Activated CD8-positive, alpha-beta memory T cell treated with anti-CD3 and anti-CD28 coated beads, Interleukin-2, amount 50 U/mL, for 1 hour (primary cell): ENCODE data around the gene CKAP2L.

Experiments
- DNase-seq: peaks from one replicate; pipeline ENCODE4 v3.0.0-alpha.2; 2020; ENCODE audit errors: extremely low read depth

Gene CKAP2L

GRCh38 chr2:112792419-112792818 lies 28.0 kb upstream of the CKAP2L start:
- DNase-seq: no peak

GRCh38 chr2:112791693-112792230 lies 27.4 kb upstream of the CKAP2L start:
- DNase-seq: no peak

- no peak for DNase-seq
Measured at GRCh38 chr2:112791019-112791418, 26.6 kb upstream of the CKAP2L start.

GRCh38 chr2:112790305-112790704 lies 25.9 kb upstream of the CKAP2L start:
- no peak for DNase-seq

- DNase-seq: no peak
Measured at GRCh38 chr2:112789186-112789585, 24.8 kb upstream of the CKAP2L start.

- DNase-seq: no peak
Measured at GRCh38 chr2:112788653-112789052, 24.2 kb upstream of the CKAP2L start.

- DNase-seq: no peak
Measured at GRCh38 chr2:112787729-112788393, 23.5 kb upstream of the CKAP2L start.

- no peak for DNase-seq
Measured at GRCh38 chr2:112787294-112787693, 22.9 kb upstream of the CKAP2L start.

- DNase-seq: no peak
Measured at GRCh38 chr2:112784199-112785189, 20.1 kb upstream of the CKAP2L start, which contains the start of gene IL1A. TSS of gene IL1A (minus strand) at chr2:112784493. CDS start at chr2:112783770, 723 bp downstream.

GRCh38 chr2:112783187-112783714 lies 18.8 kb upstream of the CKAP2L start:
- no peak for DNase-seq

GRCh38 chr2:112782234-112782799 lies 17.9 kb upstream of the CKAP2L start:
- no peak for DNase-seq

GRCh38 chr2:112779598-112779997 lies 15.2 kb upstream of the CKAP2L start:
- DNase-seq: no peak

- no peak for DNase-seq
Measured at GRCh38 chr2:112777036-112777435, 12.6 kb upstream of the CKAP2L start.

GRCh38 chr2:112776113-112776512 lies 11.7 kb upstream of the CKAP2L start:
- no peak for DNase-seq

GRCh38 chr2:112774536-112775285 lies 10.3 kb upstream of the CKAP2L start:
- DNase-seq: no peak

- no peak for DNase-seq
Measured at GRCh38 chr2:112773556-112773955, 9.1 kb upstream of the CKAP2L start.

- DNase-seq: no peak
Measured at GRCh38 chr2:112772911-112773475, 8.6 kb upstream of the CKAP2L start.

GRCh38 chr2:112772322-112772721 lies 7.9 kb upstream of the CKAP2L start:
- DNase-seq: no peak

GRCh38 chr2:112768432-112768831 lies 4.0 kb upstream of the CKAP2L start:
- no peak for DNase-seq

GRCh38 chr2:112767693-112768330 lies 3.4 kb upstream of the CKAP2L start:
- DNase-seq: no peak
